HG03135 (cell line): Measurements from ENCODE around the gene THRB.

Experiments
- ATAC-seq: cut with Tn5 transposase; IDR thresholded peaks from one replicate; pipeline ENCODE4 v1.9.1; 2021; ENCODE audit warnings: mild to moderate bottlenecking, moderate library complexity; ENCODE audit not compliant: unreplicated experiment

Gene THRB

GRCh38 chr3:24240306-24240705 is 254.3 kb downstream of the THRB start:
- ATAC-seq: no peak

DNA sequence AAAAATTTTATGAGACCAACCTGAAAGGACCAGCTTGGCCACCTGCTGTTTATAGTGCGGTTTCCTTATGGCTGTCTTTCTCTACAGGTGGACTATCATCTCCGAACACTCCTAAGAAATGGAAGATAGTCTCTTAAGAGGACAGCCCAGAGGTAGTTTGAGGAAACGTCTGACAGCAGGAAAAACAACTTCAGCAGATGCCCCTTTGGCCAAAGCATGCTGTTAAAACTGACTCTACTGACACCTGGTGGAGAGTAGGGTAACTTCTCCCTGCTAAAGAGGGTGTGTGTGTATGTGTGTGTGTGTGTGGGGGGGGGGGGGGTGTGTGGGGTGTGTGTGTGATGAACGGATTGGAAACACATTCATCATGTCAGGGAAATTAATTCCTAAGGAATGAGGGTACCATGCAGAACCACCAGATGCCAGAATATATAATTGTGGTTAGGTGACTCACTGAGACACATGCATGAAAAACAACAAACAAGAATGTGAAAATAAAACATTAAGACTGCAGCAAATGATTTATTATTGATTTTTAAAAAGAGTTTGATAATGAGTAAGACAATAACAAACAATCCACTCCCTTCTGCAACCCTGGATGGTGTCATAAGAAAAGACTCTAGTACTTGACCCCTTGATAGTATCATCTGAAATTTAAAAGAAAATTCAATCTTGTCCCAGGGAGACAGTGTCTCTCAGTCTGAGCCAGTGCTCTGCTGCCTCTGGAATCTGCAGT is 256.5 kb downstream of the THRB start:
- ATAC-seq: peak; percentile 77

- ATAC-seq: no peak
These were observed 259.5 kb downstream of the THRB start for GRCh38 chr3:24235121-24235520.

DNA sequence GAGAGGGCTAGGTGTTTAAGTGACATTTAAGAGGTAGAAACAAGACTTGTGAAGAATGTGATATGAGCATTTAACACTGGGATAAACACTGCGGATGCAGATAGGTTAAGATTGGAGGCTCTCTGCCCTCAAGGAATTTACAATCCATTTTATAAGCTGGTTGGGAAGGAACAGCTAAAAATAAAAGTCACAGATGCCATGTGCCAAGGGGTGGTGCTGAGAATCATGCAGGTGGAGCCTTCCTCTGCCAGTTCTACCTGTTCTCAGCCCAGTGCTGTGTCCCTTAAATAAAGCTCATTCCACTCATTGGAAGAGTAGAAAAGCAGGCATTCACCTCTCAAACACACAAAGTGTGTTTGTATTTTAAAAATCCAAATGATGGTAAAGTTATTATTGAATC is 261.9 kb downstream of the THRB start:
- ATAC-seq: no peak

- ATAC-seq: no peak
These were observed 265.0 kb downstream of the THRB start for GRCh38 chr3:24229468-24230221.

DNA sequence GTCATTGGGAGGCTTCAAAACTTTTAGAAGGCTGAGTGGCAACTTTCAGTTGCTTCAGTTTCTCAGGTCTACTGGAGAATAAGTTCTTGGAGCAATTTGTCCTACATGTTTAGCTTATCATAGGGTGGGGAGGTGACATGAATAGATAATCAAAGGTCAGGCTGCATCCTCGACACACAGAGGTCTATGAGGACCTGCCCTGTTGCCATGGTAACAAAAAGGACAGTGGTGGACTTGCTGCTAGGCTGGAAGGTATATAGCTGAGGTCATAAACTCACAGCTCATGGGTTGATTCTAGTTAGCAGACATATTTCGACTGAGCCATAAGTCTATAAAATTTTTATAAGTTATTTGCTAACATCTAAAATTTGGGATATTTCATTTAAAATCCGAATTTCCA is 267.0 kb downstream of the THRB start:
- no peak for ATAC-seq

- ATAC-seq: no peak
These were observed 268.3 kb downstream of the THRB start for GRCh38 chr3:24226397-24226796.

DNA sequence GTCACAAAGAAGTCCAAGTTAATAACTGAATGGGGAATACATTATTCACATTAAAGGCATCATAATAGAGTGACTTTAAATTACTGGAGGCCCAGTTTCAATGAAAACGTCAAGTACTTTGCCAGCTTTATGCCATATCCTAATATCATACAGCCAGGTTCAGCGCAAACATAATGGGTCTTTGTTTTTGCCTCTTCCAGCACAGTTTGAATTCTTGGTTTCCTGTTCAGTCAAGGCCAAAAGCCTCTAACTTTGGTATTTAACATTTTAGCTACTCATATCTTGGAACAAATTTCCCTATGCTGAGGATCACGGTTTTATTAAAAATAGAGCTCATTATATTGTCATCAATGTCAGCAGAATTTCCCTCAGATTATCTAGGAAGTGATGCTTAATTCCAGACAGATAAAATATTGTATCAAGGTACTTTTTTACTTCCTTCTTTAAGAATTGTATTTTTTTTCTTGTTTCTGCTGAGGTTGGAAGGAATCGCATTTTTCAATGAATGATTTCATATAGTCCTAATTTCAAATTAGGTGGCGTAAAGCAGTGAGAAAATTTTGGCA is 269.2 kb downstream of the THRB start:
- ATAC-seq: no peak

- no peak for ATAC-seq
These were observed 269.8 kb downstream of the THRB start for GRCh38 chr3:24224666-24225384.

- no peak for ATAC-seq
These were observed 272.4 kb downstream of the THRB start for GRCh38 chr3:24222165-24222805.

DNA sequence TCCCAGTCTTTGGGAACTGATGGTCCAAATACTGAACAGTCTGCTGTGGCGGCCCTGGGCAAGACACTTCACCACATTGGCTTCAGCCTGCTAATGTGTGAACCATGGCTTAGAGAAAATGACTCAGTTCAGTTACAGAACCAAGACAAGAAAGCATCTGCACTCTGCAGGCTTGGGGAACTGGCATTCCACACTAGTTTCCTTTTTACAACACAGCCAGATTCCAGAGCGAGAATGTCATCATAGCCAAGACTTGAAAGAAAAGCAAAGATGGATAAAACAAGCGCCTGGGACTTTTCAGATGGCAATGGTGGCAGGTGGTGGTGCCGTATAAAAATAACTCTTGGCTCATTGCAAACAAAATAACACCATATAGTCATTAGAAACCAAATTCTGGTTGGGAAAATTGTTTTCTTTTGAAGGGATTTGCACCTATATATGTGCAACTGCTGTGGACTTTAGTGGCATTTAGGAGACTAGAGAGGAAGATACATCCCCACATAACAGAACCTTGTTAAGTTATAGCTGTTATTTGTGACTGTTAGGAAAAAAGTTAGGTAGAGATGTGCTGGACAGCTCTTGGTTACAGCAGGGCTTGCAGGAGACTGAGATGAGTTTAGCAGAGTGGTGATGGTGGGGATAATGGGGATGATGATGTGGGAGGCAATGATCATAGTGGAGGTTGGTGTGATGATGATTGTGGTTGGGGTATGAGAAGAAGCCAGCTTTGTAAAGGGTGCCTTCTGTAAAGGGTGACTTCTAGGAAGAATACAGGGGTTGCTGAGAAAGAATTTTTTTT is 273.6 kb downstream of the THRB start:
- ATAC-seq: no peak

DNA sequence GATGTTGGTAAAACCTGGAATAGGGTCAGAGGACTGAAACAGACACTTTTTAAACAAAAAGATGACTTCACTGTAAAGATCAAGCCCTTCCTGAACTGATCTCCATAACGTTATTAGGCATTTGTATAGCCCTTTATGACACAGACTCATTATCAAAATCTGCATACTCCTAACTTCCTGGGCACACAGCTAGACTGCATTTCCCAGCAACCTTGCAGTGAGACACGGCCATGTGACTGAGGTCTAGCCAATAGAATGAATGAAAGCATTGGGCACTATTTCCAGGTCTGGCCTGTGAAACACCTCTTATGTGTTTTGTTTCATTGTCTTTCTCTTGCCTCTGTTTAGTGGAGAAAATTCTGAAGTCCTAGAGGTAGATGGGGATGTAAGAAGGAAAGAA is 279.1 kb downstream of the THRB start:
- ATAC-seq: no peak

GRCh38 chr3:24211381-24211780 is 283.3 kb downstream of the THRB start:
- no peak for ATAC-seq

DNA sequence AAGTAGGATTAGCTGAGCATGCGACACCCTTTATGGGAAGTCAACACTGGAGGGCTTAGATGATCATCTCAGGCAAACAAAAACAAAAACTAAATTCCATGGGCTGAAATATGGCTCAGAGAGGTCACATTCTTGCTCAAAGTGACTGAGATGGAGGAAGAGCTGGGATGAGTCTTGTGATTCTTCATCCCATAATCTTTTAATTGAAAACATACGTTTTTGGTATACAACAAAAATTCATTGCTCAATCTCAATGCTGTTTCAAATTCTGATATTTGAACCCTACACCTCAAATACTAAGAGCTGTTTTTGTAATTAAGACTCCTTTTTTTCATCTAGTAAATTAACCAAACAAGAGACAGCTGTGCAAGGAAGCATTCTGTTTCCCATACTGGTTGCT is 292.6 kb downstream of the THRB start:
- no peak for ATAC-seq

GRCh38 chr3:24201301-24201700 is 293.3 kb downstream of the THRB start:
- no peak for ATAC-seq

- ATAC-seq: no peak
These were observed 294.8 kb downstream of the THRB start for GRCh38 chr3:24199775-24200247.

DNA sequence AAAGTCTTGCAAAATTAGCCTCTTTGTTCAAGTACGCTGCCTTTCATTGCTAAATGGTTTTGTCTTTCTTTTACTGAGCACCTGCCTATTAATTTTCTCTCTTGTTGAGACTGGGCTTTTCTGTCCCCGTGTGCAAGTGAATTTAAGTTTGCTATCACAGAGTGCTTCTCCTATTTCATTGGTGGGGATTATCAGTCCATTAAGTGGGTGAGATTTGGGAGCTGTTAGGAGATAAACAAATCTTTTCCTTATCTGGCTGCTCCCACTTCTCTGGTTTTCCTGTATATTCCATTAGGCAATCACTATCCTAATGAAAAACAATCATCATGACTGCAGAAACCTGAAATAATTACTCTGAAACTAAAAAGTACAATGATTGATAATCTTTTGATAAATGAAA is 295.4 kb downstream of the THRB start:
- no peak for ATAC-seq

DNA sequence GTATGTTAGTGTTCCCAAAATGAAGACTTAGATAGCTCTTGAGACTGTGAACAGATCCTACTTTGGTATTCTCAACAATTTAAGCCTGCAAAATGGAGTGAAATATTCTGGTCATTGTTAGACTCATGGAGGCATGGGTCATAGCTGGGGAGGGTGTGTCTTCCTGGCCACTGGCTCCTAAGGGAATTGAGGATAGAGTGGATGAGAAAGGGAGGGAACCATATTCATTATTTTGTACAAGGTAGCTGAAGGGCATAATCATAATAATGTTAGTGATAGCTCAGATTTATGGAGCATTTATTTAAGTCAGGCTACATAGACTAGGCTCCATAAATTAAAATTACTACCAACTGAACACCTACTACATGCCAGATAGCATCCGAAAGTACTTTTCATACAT is 295.9 kb downstream of the THRB start:
- ATAC-seq: no peak

- no peak for ATAC-seq
These were observed 296.8 kb downstream of the THRB start for GRCh38 chr3:24197809-24198208.

GRCh38 chr3:24196526-24196925 is 298.1 kb downstream of the THRB start:
- ATAC-seq: no peak
